AG08395 (cell line): ENCODE results near the gene UBR7.
"Not testable (repeated sequence)": the region's sequence is repeated elsewhere in the genome, so short reads cannot be mapped to it uniquely, and the experiment has no call there.

ENCODE experiments used
- DNase-seq: peaks from one replicate; pipeline ENCODE4 v3.0.0; 2012; ENCODE audit warnings: mixed read lengths, low spot score

UBR7 gene

DNA sequence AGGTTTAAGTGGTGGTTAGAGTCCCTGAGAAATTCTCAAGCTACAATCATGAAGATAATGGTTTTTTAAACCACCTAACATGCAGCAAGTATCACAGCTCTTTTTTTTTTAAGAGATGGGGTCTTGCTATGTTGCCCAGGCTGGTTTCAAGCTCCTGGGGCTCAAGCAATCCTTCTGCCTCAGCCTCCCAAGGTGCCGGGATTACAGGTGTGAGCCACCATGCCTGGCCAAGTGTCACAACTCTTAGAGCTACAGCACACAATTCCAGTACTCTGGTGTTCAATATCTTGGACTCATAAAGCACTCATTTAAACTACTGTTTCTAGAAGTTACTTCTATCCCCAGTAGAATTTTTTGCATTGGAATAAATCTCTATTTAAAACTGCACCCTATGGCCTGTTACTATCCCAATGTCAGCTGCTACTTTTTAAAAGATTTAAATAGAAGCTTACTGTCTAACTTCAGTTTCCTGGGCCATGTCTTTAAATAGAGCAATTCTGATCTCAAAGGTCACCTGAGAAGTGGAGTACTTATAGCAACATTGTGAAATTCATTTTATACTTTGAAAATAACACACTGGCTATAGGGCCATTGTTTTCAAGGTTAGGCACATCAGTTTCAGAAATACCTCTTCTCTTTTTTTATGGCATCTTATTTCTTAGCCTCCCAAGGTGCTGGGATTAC lies 11.6 kb upstream of the UBR7 start:
- no peak for DNase-seq

GRCh38 chr14:93199031-93199430 lies 8.0 kb upstream of the UBR7 start:
- DNase-seq, result no peak

DNA sequence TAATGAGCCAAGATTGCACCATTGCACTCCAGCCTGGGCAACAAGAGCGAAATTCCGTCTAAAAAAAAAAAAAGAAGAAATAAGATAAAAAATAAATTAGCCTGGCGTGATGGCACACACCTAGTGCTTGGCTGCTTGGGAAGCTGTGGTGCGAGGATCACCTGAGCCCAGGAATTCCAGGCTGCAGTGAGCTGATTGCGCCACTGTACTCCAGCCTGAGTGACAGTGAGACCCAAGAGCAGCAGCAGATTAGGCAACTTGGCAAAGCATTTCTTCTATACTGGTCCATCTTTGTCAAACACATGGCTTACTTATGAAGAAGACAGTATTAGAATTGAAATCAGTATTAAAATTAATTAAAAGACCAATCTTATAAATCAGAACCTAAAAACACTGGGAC lies 6.5 kb upstream of the UBR7 start:
- DNase-seq, result no peak

GRCh38 chr14:93201155-93201704 lies 5.8 kb upstream of the UBR7 start:
- DNase-seq, result no peak

DNA sequence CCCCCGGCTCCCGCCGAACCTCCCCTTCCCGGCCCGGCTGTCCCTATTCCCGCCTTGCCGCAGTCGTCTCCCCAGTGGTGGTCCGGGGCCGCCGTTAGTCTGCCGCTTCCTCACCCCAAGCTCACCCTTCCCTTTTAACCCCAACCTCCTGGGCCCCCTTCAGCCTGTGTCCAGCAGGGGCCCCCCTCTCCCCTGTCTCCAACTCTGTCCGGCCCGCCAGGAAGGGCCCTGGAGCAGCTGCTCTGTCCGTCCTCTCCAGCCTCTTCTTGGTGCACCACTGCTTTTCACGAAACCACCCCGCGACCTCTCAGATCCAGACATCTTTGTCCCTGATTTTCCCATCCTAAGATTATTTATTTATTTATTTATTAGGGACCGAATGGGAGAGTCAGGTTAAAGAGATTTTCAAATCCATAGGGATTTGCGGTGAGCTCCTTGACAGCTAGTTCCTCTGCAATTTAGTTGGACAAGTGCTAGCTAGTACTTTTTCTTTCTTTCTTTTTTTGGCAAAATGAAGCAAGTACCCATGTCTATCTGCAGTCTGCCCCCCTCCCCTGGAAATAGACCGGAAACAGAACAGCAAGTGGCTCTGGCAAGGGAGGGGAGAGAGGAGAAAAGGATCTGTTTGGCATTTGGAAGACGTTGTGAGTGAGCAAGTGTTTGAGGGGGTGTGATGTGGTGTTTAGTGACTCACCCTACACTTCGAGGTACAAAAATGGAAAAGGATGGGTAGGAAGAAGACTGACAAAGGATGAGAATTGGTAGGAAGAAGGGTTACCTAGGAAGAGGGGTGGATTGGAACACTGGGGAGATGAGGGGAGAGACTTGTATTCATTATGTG lies 632 bp downstream of the UBR7 start:
- peak; percentile 56 for DNase-seq

GRCh38 chr14:93212432-93212831 lies 5.4 kb downstream of the UBR7 start:
- no peak for DNase-seq

- no peak for DNase-seq
These were observed 7.5 kb downstream of the UBR7 start for GRCh38 chr14:93214598-93214997.

DNA sequence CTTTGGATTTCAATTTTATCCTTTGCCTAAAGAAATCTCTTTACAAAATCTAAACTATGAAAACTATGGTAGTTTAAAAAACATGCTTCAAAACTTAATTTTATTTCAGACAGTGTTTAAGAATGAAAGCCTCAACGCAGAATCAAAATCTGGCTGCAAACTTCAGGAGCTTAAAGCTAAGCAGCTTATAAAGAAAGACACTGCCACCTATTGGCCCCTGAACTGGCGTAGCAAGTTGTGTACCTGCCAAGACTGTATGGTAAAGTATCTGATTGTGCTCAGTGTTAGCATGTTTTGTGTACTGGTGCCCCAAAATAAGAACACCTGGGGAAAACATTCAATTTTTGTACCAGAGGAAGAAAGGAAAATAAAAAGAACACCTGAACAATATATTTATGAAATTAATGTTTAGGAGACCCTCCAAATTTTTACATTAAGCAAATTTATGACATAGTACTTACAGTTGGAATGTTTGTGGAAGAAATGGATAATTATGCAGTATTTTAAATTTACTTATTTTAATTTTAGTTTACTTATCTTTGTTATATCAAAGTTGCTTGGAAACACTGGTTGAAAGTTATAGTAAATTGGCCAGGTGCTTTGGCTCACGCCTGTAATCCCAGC lies 12.2 kb downstream of the UBR7 start:
- DNase-seq, result peak; percentile 66

GRCh38 chr14:93220509-93220908 lies 13.5 kb downstream of the UBR7 start:
- no peak for DNase-seq

DNA sequence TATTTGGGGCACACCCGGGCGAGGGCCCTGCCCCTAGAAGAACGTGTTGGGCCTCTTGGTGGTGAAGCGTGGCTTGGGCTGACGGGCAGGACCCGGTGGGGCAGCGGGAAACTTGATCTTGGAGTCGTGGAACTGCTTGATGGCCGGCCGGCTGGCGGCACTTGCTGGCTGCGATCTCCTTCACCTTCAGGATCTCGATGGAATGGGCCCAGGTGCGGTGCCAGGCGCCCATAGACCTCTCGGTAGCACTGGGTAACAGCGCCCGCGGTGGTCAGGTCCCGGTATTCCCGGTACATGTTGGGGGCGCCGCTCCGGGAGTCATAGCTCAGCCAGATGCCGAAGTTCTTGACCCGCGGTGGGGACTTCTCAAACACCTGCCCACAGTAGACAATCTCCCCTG lies 16.5 kb downstream of the UBR7 start:
- no peak for DNase-seq

DNA sequence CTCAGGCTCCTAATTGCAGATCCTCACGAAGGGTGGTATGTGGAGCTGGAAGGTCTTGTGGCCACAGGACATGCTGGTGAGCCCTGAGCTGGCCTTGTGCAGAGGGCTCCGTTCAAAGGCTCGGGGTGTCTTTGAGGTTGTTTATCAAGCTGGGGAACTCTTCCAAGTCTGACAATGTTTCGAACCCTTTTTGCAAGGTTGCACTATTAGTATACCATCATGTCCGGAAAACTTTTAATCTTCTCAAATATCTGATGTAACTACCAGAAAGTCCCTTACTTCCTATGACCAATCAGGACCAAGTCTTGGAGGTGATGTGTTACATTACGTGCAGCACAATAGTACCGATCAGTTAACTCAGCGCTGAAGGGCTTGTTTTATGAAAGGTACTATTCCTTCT lies 21.5 kb downstream of the UBR7 start:
- DNase-seq, result no peak

DNA sequence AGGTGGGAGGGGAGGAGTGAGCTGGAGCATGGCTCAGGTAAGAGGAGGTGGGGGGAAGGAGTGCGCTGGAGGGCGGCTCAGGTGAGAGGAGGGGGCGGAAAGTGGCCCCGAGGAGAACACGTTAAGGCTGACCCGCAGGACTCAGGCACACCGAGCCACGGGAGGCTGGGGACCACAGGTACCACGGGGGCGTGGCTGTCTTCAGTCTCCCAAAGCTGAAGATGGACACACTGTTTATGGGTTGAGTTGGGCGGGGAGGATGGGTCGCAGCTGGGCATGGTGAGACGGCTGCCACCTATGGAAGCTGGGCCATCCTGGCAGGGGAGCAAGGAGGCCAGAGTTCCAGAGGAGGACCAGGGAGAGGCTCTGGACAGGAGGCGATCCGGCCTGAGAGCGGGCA lies 23.5 kb downstream of the UBR7 start:
- no peak for DNase-seq

DNA sequence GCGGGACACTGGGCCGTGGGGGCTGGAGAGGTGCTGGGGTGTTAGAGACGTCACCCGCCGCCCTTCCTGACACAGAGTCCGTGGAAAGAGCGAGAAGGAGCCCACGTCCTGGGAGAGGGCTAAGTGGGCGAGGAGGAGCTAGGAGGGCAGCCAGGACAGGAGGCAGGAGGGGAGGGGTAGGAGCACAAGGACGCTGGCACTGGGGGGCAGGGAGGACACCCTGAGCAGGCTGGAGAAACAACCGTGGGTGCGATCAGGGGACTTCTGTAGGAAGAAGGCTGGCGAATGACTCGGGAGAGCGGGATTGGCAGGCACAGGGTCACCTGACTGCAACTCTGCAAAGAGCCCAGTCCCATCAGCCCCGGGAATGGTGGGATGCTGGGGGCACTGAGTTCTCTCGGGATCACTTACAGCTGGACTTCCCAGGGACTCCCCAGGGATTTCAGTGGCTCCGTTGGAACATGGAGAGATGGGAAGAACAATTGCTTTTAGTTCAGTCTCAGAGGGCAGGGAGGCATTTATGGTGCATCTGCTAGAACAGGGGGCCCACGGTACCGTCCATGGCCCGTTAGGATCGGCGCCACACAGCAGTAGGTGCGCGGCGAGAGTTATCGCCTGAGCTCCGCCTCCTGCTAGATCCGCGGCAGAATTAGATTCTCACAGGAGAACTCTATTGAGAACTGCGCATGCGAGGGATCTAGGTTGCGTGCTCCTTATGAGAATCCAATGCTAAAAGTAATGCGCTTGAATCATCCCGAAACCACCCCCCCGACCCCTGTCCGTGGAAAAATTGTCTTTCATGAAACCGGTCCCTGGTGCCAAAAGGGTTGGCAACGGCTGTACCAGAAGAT lies 24.3 kb downstream of the UBR7 start:
- peak; percentile 41 for DNase-seq

DNA sequence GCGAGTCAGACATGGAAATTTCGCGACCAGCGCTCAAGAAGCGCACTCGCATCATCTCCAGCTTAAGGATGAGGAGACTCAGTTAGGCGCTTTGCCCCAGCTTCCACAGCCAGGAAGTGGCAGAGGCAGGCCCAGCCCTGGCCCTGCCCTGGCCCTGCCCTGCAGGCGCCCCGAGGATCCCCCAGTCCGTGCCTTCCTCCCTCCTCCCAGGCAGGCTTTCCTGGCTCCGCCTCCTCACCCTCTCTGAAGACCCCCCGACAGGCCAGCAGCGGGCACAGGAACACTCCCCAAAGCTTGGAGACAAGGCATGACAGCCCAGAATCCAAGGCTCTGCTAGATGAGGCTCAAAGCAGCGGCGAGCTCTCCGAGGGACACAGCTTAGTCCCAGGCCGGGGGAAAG lies 25.1 kb downstream of the UBR7 start:
- DNase-seq, result no peak

- DNase-seq, result not testable (repeated sequence)
These were observed 26.0 kb downstream of the UBR7 start for GRCh38 chr14:93233078-93233477.

GRCh38 chr14:93234798-93235197 lies 27.7 kb downstream of the UBR7 start:
- DNase-seq, result peak; percentile 81

DNA sequence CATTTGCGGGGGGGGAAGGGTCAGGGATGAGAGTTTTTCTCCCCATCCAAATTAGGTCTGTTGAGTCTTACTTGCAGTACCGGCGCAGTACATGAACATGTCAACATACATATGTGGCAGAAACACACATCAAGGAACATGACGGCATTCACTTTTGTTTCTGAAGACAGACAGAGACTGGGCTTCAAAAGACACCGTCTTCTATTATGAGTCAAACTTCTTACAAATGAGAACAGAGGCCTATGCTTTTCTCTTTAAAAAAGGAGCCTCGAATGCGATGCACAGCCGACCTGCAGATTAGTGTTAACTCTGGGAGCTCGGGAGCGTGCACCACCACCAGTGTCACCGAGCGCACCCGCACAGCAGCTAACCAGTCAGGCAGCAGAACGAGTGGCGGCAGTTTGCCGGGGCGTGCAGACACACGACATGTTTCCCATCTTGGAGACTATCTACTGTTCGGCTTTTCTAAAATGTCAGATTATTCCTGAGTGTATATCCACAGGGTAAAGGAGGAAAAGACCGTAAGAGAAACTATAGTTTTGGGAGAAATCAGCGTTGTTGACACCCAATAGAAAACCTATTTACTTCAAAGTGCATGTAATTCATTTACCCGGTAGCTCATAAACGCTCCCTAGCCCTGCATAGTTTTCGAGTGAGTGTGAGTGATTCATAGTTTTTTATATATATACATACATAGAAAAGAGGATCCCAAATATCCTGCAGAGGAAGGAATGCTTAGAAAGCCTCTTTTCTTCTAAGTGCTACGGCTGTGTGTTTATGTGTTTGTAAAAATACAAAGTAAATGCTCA lies 33.0 kb downstream of the UBR7 start:
- peak; percentile 8 for DNase-seq

DNA sequence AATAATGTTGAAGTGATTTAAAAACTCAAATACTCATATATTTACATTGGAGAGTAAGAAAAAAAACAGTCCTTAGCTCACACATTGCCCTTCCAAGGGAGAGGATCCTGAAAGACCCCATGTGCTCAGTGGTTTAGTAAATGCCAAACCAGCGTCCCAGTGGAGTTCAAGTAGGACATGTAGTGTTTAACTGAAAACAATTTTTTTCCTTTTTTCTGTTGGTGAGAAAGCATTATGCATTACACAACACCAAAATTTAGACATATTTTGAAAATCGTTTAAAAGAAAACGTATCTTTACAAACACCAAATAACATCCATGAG lies 33.6 kb downstream of the UBR7 start:
- no peak for DNase-seq

DNA sequence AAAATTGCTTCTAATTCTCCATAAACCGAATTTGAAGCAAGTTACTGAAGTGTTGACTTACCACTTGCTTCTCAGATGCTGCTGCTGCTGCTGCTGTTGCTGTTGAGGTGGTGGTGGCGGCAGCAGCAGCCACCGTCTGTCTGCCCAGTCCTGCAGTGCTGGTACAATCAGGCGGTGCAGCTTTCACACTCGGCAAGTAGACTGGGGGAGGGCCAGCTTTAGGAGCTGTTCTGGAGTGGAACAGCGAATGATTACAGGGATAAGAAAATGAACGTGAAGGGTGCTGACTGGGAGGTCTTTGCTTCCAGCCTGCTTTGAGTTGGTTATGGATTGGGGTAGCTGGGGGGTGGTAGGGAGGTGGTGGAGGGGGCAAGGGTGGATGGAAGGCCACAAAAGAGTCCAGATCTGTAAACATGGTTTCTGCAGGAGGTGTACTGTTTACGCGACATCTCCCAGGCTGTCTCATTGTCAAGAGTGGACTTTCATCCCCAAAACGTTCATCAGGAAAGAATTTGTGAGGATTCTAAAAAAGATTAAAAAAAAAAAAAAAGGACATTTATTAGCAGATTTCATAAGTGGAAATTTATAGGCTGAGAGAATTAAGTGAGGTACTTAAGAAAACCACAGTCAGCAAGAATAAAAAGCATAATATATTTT lies 38.8 kb downstream of the UBR7 start:
- no peak for DNase-seq

DNA sequence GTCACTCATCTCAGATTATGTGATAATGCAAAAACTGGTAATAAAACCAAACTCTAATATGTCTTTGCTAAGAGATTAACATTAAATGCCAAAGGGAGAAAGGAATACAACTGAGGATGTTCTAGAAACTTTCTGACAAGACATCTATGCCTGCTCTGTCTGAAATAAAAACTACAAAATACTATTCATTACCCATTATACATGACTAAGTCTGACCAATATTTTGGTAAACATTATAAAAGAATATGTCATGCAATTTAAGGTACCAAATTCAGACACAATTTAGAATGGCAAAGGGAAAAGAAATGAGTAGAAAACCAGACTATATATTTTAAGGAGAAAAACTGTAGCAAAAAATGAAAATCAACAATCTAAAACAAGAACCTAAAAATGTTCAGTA lies 39.5 kb downstream of the UBR7 start:
- DNase-seq, result no peak
